T47D (cell line): ENCODE measurements around the gene TULP4.
A peak's percentile ranks its signal among the peaks of the same experiment; 100 is the strongest.
"Not testable (repeated sequence)": the region's sequence is repeated elsewhere in the genome, so short reads cannot be mapped to it uniquely, and the experiment has no call there.

Experiments used
- DNase-seq, 2 experiments: peaks; one replicate each; pipeline versions ENCODE4 v3.0.0 to v3.0.0-alpha.2; 2011 to 2012; ENCODE audit warnings: low read depth in 1 of 2, low spot score in 1 of 2
- JUND ChIP-seq: IDR thresholded peaks from 2 replicates; pipeline ENCODE4 v1.6.1; 2012; ENCODE audit warnings: low read depth
- in situ Hi-C: cut with HindIII; loops from 2 replicates; pipeline ENCODE4 v1.10.0; 2016; ENCODE audit warnings: low sequenced_read_pairs, low pct_unique_long_range_greater_than_20kb

Gene TULP4

DNA sequence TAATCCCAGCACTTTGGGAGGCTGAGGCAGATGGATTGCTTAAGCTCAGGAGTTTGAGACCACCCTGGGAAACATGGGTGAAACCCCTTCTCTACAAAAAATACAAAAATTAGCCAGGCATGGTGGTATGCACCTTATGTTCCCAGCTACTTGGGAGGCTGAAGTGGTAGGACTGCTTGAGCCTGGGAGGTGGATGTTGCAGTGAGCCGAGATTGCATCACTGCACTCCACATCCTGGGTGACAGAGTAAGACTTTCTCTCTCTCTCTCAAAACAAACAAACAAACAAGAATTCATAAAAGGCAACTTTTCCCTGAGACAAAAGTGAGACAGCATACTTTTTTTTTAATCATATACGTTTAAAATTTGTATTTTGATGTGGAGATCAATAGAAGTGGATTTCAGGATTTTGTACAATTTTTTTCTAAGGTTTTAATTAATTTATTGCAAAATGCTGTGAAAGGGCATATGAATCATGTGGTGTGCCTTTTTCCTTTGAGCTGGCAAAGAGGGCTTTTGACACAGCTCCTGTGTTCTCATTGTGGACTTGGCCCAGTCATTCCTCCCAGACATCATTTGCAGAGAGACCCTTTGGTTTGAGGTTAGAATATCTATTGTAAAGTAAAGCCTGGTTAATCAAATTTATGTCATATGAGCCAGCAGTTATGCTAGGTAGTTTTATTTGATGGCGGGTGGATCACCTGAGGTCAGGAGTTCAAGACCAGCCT, 77.1 kb downstream of the TULP4 start:
- in situ Hi-C loops: no loop called here
- no peak for TF ChIP-seq JUND
- DNase-seq: no peak

GRCh38 chr6:158391276-158391675, 79.0 kb downstream of the TULP4 start:
- TF ChIP-seq JUND: no peak
- in situ Hi-C loops: no loop called here
- no peak for DNase-seq

DNA sequence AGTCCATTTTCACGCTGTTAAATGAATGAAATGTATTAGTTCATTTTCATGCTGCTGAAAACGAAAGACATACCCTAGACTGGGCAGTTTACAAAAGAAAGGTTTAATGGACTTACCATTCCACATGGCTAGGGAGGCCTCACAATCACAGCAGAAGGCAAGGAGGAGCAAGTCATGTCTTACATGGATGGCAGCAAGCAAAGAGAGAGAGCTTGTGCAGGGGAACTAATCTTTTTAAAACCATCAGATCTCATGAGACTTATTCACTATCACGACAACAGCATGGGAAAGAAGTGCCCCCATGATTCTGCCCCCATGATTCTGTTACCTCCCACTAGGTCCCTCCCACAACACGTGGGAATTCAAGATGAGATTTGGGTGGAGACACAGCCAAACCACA, 79.7 kb downstream of the TULP4 start:
- DNase-seq, in situ Hi-C loops: not testable (repeated sequence)

- in situ Hi-C loops: no loop called here
- no peak for DNase-seq
- TF ChIP-seq JUND: no peak
These were observed 83.9 kb downstream of the TULP4 start for GRCh38 chr6:158396136-158396535.

- TF ChIP-seq JUND: no peak
- in situ Hi-C loops: no loop called here
- no peak for DNase-seq
These were observed 85.3 kb downstream of the TULP4 start for GRCh38 chr6:158397578-158397977.

GRCh38 chr6:158398252-158399024, 86.2 kb downstream of the TULP4 start:
- no peak for TF ChIP-seq JUND
- no peak for DNase-seq
- in situ Hi-C loops: no loop called here

- DNase-seq: no peak
- in situ Hi-C loops: no loop called here
- TF ChIP-seq JUND: no peak
These were observed 86.9 kb downstream of the TULP4 start for GRCh38 chr6:158399040-158399700.

DNA sequence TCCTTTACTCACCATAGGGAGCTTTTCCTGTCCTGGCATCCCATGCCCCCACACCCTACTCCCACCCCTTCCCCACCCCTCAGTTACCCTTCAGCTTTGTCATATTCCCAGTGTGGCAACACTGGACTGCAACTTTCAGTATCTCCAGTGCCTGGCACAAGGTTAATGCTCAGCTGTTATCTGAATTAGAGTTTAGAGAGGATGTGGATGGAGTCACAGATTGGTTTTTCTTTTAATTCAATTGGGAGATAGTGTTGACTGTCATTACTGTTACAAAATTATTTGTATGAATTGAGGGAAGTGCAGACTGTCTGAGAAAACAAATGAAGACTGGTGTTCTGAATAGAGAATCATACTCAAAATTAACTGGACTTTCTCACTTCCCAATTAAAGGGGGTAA, 89.9 kb downstream of the TULP4 start:
- in situ Hi-C loops: no loop called here
- no peak for TF ChIP-seq JUND
- no peak for DNase-seq

DNA sequence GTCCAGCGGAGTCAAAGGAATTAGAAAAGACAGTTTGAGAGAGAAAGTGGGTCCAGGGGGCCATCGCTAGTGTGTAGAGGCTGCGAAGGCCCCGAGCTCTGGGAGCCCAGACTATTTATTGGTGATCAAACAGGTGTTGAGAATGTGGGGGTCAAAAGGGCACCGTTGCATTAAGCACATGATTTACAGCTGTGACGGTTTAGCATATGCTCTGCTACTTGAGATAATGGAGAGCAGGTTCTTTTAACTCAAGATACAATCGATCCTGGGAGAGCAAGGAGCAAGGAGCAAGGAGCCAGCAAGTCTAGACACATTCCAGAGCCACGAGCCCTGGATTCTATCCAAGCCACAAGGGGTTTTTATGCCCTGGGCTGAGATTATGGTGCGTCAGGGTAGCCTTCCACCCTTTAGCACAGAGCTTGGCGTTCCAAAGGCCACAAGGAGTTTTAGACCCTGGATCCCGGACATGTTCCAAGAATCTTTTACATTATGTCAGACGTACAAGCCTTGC, 93.1 kb downstream of the TULP4 start:
- in situ Hi-C loops: not testable (repeated sequence)
- peak in 1 of 2 experiments; percentile 33 for DNase-seq

DNA sequence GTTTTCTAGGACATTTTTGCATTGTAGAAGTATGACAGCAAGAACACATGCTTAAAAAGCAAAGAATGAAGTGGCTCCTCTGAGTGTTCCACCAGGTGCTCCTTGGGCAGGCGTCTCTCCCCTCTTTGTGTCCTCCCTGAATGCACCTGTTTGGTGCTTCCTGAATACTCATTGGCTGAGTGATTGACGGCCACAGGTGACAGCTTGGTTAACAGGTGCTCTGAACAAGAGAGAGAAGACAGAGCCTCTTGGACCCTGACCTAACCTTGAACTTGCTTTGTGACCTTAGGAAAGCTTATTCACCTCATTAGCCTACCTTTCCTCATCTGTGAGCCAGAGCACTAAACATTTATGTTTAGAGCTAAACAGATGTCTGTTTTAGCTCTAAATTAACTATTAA, 93.7 kb downstream of the TULP4 start:
- in situ Hi-C loops: no loop called here
- no peak for DNase-seq
- no peak for TF ChIP-seq JUND

DNA sequence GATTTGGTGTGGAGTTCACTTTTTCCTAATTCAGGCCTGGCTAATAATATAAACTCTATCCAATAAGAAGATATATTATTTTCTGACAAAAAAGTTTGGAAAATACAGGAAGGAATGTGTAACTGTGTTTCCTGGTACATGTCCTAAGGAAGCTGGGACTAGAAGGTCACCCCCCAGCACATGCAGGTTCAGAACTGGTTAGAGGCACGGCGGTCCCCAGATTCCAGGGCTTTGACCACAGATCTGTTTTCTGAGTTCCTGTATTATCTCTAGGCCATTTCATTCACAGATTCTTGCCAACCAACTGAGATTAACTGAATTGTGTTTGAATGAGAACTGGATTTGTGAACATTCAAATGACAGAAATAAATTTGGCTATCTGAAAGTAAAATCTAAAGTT, 94.5 kb downstream of the TULP4 start:
- in situ Hi-C loops: no loop called here

GRCh38 chr6:158408013-158408412, 95.7 kb downstream of the TULP4 start:
- in situ Hi-C loops: no loop called here
- DNase-seq: no peak
- no peak for TF ChIP-seq JUND

More for the DNA sequence above, 94.5 kb downstream of the TULP4 start:
- no peak for DNase-seq
- no peak for TF ChIP-seq JUND
